Right lung (tissue), 5 donors: ENCODE data around the gene TMEM129. TPM values are rescaled to one million over a fixed set of nuclear protein-coding genes. Genes with fewer than 3 reads are reported as not detected.
"Not testable (repeated sequence)": the region's sequence is repeated elsewhere in the genome, so short reads cannot be mapped to it uniquely, and the experiment has no call there.

Experiments
- DNase-seq, 2 donors: peaks; one replicate each; pipeline ENCODE4 v3.0.0-alpha.2; 2013
- polyA plus RNA-seq, 5 donors: library from polyadenylated mRNA; unstranded; fragments of 120-200 nt; gene quantifications; one replicate each; pipeline versions ENCODE4 v1.2.1 to v1.2.3, GENCODE V29; 2013; ENCODE audit warnings: inconsistent platforms in 1 of 5, low replicate concordance in 1 of 5; ENCODE audit not compliant: insufficient read length in 5 of 5, insufficient read depth in 1 of 5

TMEM129 gene
- polyA plus RNA-seq, 5 donors = 21.2 to 29.6 (median 26.8) TPM

DNA sequence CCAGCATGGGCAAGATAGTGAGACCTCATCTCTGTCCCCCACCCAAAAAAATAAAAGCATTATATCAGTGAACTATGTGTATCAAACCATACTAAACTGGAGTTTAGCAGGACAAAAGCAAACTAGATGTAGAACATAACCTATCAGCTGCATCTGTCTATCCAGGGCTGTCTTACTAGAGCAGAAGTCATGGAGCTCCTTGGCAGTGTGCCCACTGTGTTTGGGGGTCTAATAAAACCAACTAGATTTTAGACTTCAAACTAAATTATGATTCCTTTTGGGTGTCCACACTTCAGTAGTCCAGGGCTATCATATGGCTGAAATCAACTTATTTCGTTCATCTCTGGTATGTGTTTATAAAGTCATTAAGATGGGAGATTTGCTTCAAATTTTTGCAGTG is 17.3 kb downstream of the TMEM129 start:
- no peak for DNase-seq

DNA sequence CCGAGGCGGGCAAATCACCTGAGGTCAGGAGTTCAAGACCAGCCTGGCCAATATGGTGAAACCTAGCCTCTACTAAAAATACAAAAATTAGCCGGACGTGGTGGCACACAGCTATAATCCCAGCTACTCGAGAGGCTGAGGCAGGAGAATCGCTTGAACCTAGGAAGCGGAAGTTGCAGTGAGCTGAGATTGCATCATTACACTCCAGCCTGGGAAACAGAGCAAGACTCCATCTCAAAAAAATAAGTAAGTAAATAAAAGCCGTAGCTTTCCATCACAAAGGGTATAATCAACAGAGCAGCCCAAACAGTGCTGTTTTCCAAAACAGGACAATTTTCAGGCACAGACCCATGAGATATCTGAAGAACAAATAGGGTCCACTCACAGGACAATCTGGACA is 19.5 kb downstream of the TMEM129 start:
- DNase-seq = not testable (repeated sequence)

DNA sequence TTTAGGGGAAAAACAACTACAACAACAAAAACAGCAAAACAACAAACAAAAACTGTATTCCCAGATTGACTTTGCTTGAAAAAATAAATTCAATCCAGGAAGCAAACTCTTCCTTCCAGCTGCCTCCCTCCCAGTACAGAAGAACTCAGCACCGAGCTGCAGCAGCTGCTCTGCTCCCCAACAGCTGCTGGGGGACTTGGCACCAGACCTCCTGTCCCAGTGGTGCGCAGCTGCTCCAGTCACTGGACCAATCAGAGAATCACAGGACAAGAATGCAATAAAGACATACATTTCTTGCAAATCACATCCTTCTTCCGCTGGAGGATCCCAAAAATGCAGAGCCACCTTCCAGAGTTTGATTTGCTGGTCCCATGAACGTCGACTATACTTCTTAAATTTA is 25.2 kb downstream of the TMEM129 start:
- no peak for DNase-seq

DNA sequence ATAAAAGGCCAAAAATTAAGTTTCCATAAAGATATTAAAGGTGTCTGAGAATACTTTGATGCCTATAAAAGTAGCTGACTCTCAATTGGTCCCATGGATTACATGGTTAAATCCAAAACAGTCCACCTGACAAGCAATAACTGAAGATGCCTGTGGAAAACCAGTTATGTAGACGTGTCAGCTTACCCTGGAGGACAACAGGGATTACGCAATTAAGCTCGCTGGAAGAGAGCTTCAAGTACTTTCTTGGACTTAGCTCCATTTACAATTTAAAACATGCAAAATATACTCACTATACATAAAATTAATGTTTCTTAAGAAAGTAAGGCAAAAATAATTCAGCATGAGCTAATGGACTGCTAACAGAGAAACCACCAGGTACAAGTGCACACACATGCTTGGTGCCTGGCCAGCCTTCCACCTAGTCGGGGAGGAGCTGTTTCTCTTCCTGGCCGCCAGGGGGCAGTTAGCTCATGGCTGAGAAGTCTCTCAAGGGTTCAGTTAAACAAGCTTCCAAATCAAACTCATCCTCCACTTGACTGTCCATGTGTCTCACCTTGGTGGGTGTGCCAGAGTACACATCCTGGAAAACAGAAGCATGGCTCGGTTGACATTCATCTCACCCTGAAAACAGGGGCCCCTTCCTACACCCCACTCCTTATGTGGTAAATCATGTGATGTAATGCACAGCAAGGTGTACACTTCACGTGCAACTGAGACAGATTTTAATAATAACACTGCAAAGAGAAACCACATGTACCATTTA is 27.8 kb downstream of the TMEM129 start:
- DNase-seq = peak in 1 of 2 donors; percentile 48

DNA sequence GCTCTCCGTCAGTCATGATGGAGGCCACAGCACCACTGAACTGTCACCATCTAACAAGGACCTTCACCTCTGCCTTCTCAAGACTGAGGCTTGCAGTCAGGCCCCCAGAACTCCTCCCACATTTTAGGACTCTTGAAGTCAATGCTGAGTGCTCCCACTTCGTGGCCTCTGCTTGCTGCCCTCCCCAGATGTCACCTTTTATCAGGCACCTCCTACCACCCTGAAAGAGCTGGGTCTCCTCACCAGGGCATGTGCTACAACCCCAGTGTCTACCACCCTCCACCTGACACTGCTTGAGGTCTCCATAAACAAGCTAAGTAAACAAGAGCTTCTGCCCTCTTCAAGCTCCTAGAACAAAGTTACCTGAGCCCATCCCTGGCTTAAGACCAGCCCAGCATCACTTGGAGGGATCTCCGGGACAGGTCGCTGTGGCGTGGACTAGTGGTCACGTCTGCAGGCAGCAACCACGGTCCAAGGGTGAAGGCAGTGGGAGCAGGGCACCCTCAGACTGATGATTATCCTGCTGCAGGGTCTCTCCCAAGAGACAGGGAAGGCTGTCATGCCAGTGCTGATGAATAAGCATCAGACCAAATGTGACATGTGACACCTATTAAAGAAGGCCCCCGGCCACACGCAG is 29.3 kb downstream of the TMEM129 start:
- DNase-seq = no peak

DNA sequence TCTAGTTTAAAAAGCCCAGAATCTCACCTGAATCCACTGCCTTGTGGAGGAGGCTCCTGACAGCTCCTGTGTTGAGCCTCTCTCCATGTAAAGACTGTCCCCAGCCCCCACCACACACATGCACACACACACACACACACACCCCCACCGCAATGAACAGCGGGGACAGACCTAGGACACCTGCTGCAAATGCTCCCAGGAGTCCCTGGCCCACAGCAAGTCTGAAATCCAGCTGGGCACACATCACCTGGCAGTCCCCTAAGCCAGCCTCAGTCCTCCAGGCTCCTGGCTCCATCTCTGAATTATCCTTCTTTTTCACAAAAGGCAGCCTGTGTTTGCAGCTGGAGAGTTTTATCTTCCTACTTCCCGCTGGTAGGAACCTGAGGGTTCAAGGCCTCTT is 30.4 kb downstream of the TMEM129 start:
- DNase-seq = no peak

DNA sequence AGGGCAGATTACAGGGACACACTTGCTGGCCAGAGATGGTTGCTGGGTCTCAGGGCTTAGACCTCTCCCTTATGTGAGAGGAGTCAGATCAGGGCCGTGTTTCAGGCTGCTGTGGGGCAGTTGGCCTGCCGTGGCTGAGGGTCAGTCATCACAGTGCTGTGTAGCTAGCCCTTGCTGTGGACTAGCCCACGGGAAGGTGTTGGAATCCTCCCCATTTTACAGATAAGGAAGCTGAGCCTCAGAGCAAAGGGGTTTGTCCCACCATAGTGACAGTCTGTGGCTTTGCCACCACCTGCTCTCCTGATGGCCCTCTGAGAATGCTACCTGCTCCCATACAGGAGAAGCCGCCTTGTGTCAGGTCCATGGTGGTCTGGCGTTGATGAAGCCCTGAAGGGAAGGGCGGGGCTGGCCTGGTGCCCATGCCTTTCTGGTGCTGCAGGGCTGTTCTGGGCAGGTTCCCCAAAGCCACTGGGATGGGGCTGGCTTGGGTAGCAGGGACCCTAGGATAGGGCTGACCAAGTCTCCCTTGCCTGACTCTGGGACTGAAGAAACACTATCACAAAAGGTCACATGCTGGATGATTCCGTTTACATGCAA is 34.6 kb downstream of the TMEM129 start:
- DNase-seq = no peak

DNA sequence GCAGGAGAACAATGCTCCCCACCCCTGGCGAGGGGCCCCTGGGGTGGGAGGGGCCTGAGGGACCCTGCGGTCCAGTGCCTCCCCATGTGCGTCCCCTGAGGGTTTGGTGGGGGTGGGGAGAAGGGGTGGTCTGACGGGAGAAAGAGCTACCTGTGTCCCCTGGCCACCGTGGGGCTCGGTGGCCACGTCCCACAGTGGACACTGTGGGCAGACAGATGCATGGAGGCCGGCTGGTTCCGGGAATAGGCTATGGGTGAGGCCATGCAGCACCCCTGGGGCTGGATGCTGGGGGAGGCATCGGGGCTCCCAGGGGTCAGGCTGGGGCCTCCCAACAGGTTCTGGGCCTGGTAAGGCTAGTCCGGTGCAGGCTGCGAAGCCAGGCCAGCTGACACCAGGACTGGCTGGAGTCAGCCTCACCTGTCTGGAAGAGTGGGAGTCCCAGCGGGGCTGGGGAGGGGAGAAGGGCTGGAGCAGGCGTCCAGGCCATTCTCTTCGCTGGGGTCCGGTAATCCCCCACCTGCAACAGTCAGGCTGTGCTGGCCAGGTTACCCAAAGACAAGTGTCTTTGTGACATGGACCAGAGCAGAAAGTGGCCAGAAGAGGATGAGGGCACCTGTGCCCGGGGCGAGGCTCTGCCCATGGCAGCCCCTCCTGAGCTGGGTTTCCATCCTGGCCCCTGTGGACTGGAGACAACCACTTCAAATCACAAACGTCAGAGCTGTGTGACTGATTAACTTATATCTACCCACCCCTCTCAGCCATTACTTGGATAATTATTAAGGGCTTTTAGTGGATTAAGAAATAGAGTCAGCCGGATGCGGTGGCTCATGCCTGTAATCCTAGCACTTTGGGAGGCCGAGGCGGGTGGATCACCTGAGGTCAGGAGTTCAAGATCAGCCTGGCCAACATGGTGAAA is 35.6 kb downstream of the TMEM129 start:
- no peak for DNase-seq

DNA sequence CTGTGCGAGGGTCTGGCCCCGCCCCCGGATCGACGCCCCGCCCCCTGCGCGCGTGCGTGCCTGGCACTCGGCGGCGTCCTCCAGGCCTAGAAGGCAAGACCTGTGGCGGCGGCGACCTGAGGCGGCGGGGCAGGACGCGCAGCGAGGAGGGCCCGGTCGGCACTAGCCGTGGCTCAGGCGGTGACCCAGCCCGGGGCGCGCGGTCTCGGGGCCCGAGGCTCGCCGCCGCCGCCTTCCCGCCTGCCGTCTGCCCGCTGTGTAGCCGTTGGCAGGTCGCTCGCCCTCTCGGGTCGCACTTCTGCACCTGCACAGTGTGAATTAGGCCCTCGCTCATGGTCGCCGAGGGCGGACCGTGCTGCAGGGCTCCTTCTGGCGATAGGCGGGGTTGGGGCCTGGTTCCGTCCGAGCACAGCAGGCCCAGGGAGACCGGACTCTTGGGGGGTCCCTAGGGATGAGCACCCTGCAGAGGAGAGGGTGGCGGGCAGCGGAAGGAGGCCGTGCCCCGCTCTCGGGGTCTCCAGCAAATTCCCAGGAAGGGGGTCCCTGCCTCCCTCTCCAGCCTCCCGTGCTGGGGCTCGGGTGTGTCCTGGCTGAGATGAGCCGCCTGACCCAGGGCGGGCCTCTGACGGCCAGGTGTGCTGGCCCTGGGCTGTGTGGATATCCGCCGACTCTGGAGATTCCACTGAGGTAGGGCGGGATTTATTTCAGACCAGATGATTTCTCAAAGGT is 36.5 kb downstream of the TMEM129 start:
- no peak for DNase-seq

DNA sequence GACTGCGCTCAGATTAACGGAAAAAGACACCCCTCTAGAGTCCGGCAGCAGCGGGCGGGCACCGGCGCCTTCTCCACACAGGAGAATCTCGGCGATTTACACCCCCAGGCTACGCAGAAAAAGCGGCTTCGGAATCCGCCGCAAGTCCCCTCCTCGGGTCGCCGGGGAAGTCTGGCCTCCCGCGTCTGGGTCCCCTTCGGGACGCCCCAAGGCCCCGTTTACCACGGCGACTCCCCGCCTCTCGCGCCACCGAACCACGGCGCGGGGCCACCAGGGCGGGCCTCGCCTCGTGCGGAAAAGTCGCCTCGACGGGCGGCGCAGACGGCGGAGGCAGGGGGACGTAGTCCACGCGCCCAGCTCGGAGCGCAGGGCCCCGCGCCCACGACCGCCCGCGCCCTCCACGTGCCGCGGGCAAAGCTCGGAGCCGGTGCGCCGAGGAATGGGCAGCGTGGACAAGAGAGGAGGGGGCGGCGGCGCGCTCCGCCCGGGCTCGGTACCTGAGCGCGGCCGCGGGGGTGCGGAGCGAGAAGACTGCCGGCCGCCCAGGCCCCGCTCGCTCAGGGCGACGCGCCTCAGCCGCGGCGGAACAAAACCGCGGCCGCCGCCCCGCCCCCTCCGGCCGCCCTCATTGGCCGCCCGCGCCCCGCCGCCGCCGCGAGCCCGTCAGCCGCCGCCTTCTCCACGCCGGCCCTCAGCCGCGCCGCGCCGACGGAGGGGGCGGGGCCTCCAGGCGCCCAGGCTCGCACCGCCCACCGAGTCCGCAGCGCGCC is 37.2 kb downstream of the TMEM129 start, which contains the start of gene FAM53A:
Gene FAM53A, minus strand, starts transcription at position 578 of the 770 bp plus-strand sequence. CDS start 15,572 bp downstream, outside the sequence.
- DNase-seq = peak; percentile 81 to 83

DNA sequence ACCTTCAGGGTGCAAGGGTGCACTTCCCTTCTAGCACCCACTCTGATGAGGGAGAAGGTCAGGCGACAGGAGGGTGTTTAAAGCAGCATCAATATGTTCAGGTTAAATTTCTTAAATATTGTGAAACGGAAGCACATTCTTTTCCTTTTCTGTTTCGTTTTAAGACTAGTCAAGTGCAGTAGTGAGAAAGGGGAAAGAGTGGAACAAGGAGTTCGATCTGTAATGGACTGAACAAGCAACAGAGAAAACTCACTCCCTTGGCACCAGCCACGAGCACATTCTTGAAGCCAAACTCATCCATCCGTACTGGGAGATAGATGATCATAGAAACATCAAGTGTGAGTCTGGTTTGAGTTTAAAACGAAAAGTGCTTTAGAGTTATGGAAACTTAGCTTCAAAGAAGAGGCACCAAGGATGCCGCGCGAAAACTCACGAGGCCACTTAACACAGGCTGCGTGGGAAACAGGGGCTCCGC is 37.8 kb downstream of the TMEM129 start:
- no peak for DNase-seq

DNA sequence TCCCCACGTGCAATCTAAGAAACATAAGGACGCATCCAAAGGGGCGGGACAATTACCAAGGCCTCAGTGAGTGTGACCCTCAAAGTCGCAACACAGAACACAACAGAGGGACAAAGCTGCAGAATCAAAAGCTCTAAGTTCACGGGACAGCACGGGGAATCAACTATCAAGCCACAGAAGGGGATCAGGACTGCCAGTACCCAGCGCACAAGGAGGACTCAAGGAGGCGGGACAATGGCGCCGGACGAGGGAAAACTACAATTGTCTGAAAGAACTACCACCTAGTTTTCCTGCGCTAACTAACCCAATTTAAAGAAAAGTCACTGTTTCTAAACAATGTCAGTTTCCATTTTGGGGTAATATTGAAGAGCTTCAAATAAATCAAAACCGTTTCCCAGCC is 38.3 kb downstream of the TMEM129 start:
- no peak for DNase-seq

DNA sequence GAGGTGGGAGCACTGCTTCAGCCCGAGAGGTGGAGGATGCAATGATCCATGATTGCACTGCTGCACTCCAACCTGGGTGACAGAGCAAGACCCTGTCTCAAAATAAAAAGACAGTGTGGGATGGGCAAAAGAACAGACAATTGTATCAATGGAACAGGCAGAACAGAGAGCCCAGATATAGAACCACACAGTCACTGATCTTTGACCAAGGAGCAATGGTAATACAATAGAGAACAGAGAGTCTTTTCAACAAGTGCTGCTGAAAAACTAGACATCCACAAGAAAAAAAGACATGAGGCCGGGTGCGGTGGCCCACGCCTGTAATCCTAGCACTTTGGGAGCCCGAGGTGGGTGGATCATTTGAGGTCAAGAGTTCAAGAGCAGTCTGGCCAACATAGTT is 42.9 kb downstream of the TMEM129 start:
- DNase-seq = no peak

DNA sequence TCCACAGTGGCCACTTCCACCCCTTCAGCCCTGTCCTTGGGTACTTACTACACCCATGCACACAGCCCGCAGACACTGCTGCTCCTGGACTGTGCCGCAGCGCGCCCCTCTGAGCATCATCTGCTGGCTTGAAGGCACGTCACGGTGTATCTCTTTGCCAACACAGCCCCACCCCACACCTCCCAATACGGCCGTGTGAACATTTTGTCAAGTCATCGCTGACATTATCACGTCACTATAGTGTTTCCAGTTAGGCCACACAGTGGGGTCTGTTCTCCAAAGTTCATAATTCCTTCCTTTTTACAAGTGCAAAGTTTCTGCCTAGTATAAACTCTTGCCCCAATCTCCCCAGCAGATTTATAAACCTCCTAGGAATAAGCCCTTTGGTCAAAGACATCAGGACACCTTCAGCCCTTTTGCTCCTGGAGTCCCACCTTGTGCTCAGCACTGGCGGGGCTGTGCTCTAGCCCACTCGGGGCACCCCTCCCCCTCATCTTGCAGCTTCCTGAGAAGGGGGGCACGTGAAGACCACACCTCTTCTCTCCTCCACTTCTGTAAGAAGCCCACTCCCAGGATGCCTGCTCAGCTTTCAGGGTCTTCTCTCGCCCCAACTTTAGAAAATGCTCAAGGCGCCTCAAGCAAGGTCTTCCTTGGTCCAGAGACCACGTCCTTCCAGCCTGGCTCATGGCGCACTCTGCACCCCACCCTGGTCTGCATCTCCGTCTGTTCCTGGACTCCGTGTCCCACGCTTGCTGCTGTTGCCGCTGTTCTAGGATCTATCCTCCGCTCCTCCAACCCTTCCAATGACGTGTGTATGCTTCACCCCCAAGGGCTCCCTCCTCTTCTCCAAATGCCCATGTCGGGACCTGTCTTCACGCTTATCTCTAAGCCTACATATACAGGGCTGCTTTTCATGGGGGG is 44.3 kb downstream of the TMEM129 start:
- no peak for DNase-seq

DNA sequence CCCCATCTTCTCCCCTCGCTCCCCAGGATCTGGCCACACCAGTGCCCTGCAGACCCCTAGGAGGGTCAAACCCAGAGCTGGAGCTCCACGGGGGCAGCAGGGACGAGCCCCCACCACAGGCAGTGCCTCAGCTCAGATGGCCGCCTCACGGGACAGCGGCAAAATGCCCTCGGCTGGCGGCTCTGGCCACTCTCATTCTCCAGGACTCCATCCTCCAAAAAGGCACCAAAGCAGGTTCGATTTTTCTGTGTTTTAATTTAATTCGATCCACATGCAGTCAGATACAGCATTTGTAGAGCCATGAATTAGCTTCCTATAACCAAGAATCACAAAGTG is 45.4 kb downstream of the TMEM129 start:
- no peak for DNase-seq

DNA sequence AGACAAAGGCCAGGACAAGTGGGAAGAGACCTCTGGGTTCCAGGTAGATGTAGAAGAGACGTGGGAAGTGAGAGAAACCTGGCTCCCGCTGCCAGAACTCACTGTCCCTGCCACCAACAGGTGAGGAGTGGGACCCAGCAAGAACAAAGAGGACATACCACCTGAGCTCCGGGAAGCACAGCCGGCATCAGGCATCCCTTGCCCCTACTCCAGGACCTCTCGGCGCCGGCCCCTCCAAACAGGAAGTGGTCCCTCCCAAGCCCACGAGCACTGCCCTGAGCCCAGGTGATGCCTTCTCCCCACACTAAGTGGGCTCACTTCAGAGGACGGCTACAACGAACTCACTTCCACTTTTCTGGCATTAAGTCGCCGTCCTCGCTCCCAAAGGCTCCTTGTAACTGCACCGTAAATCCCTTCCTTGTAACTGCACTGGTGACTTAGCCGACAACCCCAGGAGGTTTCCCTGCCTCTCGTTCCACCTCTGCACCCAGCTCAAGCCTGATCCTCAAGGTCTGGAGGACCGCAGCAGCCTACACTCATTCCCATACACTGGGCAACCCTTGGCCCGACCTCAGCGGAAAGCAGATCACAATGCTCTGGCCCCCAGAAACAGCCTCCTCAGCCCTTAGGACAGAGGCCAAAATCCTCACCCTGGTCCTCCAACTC is 45.9 kb downstream of the TMEM129 start:
- no peak for DNase-seq

DNA sequence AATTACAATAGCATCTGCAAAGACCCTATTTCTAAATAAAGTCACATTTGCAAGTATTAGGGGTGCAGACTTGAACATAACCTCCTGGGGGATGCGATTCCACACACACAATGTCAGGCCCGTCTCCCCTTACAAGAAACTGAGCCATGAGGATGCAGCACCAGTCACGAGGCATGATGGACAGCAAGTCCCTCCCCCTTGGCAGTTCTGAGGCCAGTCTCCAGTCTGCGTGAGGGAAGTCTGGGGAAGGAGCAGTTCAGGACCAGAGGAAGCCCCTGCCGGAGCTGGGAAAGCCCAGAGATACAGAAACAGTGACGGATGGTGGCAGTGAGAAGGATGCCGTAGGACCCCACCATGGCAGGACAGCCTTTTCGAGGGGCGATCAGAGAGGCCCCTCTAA is 46.4 kb downstream of the TMEM129 start:
- DNase-seq = no peak

DNA sequence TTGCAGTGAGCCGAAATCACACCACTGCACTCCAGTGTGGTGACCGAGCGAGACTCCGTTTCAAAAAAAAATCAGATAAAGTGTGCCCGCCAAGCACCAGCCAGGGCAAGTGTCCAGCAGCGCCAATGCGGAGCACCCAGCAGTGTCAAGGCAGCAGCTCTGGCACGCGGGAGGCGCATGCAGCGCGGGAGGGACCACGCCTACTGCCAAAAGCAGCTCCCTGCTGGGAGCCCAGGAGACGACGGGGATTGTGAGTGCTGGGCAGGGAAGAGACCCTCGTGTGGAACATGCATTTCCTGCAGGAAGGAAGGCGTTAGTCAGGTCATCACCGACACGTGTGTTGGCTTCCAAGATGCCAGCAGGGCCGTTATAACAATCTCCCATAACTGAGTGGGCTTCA is 47.5 kb downstream of the TMEM129 start:
- DNase-seq = no peak

DNA sequence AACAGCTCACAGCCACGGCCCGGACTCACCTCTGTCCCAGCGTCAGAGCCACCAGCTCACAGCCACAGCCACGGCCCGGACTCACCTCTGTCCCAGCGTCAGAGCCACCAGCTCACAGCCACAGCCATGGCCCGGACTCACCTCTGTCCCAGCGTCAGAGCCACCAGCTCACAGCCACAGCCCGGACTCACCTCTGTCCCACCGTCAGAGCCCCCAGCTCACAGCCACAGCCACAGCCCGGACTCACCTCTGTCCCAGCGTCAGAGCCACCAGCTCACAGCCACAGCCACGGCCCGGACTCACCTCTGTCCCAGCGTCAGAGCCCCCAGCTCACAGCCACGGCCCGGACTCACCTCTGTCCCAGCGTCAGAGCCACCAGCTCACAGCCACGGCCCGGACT is 50.1 kb downstream of the TMEM129 start:
- not testable (repeated sequence) for DNase-seq
